Osteocyte (in vitro differentiated cells): ENCODE measurements around the gene FANK1. TPM values are rescaled to one million over a fixed set of nuclear protein-coding genes. Genes with fewer than 3 reads are reported as not detected.
"Not testable (repeated sequence)": the region's sequence is repeated elsewhere in the genome, so short reads cannot be mapped to it uniquely, and the experiment has no call there.

Experiments
- DNase-seq: peaks from one replicate; pipeline ENCODE4 v3.0.0; 2021; ENCODE audit warnings: mixed read lengths; ENCODE audit not compliant: unreplicated experiment; ENCODE audit errors: extremely low spot score
- H3K27ac Mint-ChIP-seq: one replicate; pipeline ENCODE4 v1.8.0; 2021; ENCODE audit warnings: mild to moderate bottlenecking, mixed read lengths; ENCODE audit not compliant: unreplicated experiment
- H3K27me3 Mint-ChIP-seq: one replicate; pipeline ENCODE4 v1.8.0; 2021; ENCODE audit warnings: mixed read lengths; ENCODE audit not compliant: unreplicated experiment
- H3K36me3 Mint-ChIP-seq: one replicate; pipeline ENCODE4 v1.8.0; 2021; ENCODE audit warnings: mixed read lengths; ENCODE audit not compliant: unreplicated experiment
- H3K4me1 Mint-ChIP-seq: one replicate; pipeline ENCODE4 v1.8.0; 2021; ENCODE audit warnings: mixed read lengths; ENCODE audit not compliant: unreplicated experiment
- H3K4me3 Mint-ChIP-seq: one replicate; pipeline ENCODE4 v1.8.0; 2021; ENCODE audit warnings: mild to moderate bottlenecking, moderate library complexity, mixed read lengths; ENCODE audit not compliant: unreplicated experiment
- H3K9me3 Mint-ChIP-seq: one replicate; pipeline ENCODE4 v1.8.0; 2021; ENCODE audit warnings: mixed read lengths; ENCODE audit not compliant: unreplicated experiment
- CTCF ChIP-seq: fragments of 200-600 bp; sonication (generic); IDR thresholded peaks from 2 replicates; pipeline ENCODE4 v1.5.0; 2021; ENCODE audit warnings: antibody characterized with exemption, mild to moderate bottlenecking, moderate library complexity
- total RNA-seq: library from RNA; stranded (reverse); gene quantifications from 2 replicates; pipeline ENCODE4 v1.2.1, GENCODE V29; 2021

Gene FANK1
- total RNA-seq, 1 donor from 2014 or later: 2.0 TPM

GRCh38 chr10:126042906-126043305 is 146.5 kb downstream of the FANK1 start:
- H3K4me3 Mint-ChIP-seq: no peak overlapping the region
- H3K36me3 Mint-ChIP-seq: peaks cover 2% of the 10 kb centered on the region
- no peaks in the 10 kb centered on the region for H3K4me1 Mint-ChIP-seq
- DNase-seq: no peak
- H3K27ac Mint-ChIP-seq: no peak overlapping the region
- TF ChIP-seq CTCF: no peak
- H3K27me3 Mint-ChIP-seq: no peaks in the 10 kb centered on the region
- no peaks in the 10 kb centered on the region for H3K9me3 Mint-ChIP-seq

GRCh38 chr10:126043389-126043788 is 147.0 kb downstream of the FANK1 start:
- peaks cover 2% of the 10 kb centered on the region for H3K36me3 Mint-ChIP-seq
- TF ChIP-seq CTCF: no peak
- no peaks in the 10 kb centered on the region for H3K4me1 Mint-ChIP-seq
- H3K4me3 Mint-ChIP-seq: no peak overlapping the region
- no peaks in the 10 kb centered on the region for H3K27me3 Mint-ChIP-seq
- no peaks in the 10 kb centered on the region for H3K9me3 Mint-ChIP-seq
- DNase-seq: no peak
- H3K27ac Mint-ChIP-seq: no peak overlapping the region

- no peak for TF ChIP-seq CTCF
- DNase-seq: no peak
- Mint-ChIP-seq H3K36me3 (peaks cover 2% of the 10 kb centered on the region), H3K9me3 (no peaks in the 10 kb centered on the region), H3K27me3 (no peaks in the 10 kb centered on the region), H3K27ac (no peak overlapping the region), H3K4me1 (peaks cover 8% of the 10 kb centered on the region), H3K4me3 (no peak overlapping the region)
Measured at GRCh38 chr10:126045861-126046260, 149.5 kb downstream of the FANK1 start.

GRCh38 chr10:126046831-126047230 is 150.5 kb downstream of the FANK1 start:
- no peak overlapping the region for H3K4me3 Mint-ChIP-seq
- H3K27me3 Mint-ChIP-seq: no peaks in the 10 kb centered on the region
- DNase-seq: no peak
- no peak overlapping the region for H3K27ac Mint-ChIP-seq
- no peaks in the 10 kb centered on the region for H3K9me3 Mint-ChIP-seq
- H3K36me3 Mint-ChIP-seq: peaks cover 2% of the 10 kb centered on the region
- no peak for TF ChIP-seq CTCF
- H3K4me1 Mint-ChIP-seq: peaks cover 8% of the 10 kb centered on the region

- H3K4me1 Mint-ChIP-seq, H3K4me3 Mint-ChIP-seq, DNase-seq, H3K27me3 Mint-ChIP-seq, H3K36me3 Mint-ChIP-seq, H3K9me3 Mint-ChIP-seq, H3K27ac Mint-ChIP-seq: not testable (repeated sequence)
Measured at GRCh38 chr10:126047749-126048148, 151.4 kb downstream of the FANK1 start.
